GM12864 (cell line): ENCODE results near the gene CARNS1.
"Not testable (repeated sequence)": the region's sequence is repeated elsewhere in the genome, so short reads cannot be mapped to it uniquely, and the experiment has no call there.

Experiments
- DNase-seq: peaks from one replicate; pipeline ENCODE4 v3.0.0-alpha.2; 2011; ENCODE audit warnings: low read depth
- H3K4me3 ChIP-seq: 2 replicates; pipeline ENCODE4 v1.5.1; 2011; ENCODE audit warnings: mild to moderate bottlenecking, low read depth, low read length, control low read depth
- TF ChIP-seq, protein P1 (sequence below): IDR thresholded peaks from 2 replicates; pipeline ENCODE4 v1.5.1; 2011; ENCODE audit warnings: low read depth, mild to moderate bottlenecking, moderate library complexity, low read length, control low read depth, inconsistent platforms; ENCODE audit errors: missing control alignments

The CARNS1 gene

GRCh38 chr11:67397536-67397935 lies 17.9 kb upstream of the CARNS1 start:
- TF ChIP-seq, protein P1, sequence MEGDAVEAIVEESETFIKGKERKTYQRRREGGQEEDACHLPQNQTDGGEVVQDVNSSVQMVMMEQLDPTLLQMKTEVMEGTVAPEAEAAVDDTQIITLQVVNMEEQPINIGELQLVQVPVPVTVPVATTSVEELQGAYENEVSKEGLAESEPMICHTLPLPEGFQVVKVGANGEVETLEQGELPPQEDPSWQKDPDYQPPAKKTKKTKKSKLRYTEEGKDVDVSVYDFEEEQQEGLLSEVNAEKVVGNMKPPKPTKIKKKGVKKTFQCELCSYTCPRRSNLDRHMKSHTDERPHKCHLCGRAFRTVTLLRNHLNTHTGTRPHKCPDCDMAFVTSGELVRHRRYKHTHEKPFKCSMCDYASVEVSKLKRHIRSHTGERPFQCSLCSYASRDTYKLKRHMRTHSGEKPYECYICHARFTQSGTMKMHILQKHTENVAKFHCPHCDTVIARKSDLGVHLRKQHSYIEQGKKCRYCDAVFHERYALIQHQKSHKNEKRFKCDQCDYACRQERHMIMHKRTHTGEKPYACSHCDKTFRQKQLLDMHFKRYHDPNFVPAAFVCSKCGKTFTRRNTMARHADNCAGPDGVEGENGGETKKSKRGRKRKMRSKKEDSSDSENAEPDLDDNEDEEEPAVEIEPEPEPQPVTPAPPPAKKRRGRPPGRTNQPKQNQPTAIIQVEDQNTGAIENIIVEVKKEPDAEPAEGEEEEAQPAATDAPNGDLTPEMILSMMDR, result no peak
- no peak for DNase-seq
- H3K4me3 ChIP-seq, result no peak overlapping the region

- TF ChIP-seq, protein P1, result no peak
- H3K4me3 ChIP-seq, result no peak overlapping the region
- no peak for DNase-seq
Observed at GRCh38 chr11:67397986-67398660, 17.4 kb upstream of the CARNS1 start.

GRCh38 chr11:67398661-67399563 lies 16.6 kb upstream of the CARNS1 start:
- TF ChIP-seq, protein P1, result no peak
- no peak for DNase-seq
- no peak overlapping the region for H3K4me3 ChIP-seq

- H3K4me3 ChIP-seq, result peak overlapping the region; percentile 86
- DNase-seq, result no peak
- TF ChIP-seq, protein P1, result no peak
Observed at GRCh38 chr11:67400251-67400941, 15.1 kb upstream of the CARNS1 start.

DNA sequence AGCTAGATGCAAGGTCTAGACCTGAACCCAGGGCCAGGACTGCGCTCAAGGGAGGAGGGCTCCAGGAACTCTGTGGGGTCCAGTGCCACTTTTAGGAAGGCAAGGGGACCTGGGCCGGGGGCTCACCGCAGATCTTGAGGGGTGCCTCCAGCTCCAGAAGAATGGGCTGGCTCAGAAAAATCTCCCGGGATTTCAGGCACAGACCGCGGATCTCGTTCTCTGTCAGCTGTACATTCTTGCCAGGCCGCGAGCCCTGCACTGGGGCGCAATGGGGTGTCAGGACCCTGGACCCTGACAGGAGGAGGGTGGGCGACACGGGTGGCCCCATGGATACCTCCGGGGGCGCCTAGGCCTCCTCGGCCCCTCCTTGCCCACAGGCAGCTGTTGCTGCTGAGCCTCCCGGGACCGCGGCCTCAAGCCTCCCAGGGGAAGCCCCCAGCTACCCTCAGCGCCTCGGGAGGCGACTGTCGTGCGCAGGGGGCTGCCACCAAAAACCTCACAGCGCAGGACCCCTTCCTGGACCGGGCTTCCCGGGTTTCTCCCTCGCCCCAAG lies 14.5 kb upstream of the CARNS1 start:
- TF ChIP-seq, protein P1, result no peak
- peak overlapping the region; percentile 86 for H3K4me3 ChIP-seq
- no peak for DNase-seq

GRCh38 chr11:67401495-67402191 lies 13.8 kb upstream of the CARNS1 start, which contains the start of gene PPP1CA:
Gene PPP1CA (minus strand): TSS chr11:67401858. CDS start chr11:67401782, 76 bp downstream.
- peak within 1 kb of the TSS; percentile 86 for H3K4me3 ChIP-seq
- peak; percentile 57 for DNase-seq
- TF ChIP-seq, protein P1, result peak; percentile 24

GRCh38 chr11:67402192-67402839 lies 13.2 kb upstream of the CARNS1 start:
- H3K4me3 ChIP-seq, result peak overlapping the region; percentile 48
- DNase-seq, result not testable (repeated sequence)

DNA sequence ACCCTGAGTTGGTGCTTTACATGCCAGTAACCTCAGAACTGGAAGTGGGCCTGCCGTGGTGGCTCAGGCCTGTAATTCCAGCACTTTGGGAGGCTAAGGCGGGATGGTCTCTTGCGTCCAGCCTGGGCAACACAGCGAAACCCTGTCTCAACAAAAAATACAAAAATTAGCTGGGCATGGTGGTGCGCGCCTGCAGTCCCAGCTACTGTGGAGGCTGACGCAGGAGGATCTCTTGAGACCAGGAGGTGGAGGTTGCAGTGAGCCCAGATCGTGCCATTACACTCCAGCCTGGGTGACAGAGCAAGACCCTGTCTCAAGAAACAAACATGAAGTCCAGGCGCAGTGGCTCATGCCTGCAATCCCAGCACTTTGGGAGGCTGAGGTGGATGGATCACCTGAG lies 12.4 kb upstream of the CARNS1 start:
- H3K4me3 ChIP-seq, result peak overlapping the region; percentile 67
- DNase-seq, result not testable (repeated sequence)
